ENCODE data around the gene FAM83C. TPM values are rescaled to one million over a fixed set of nuclear protein-coding genes. Genes with fewer than 3 reads are reported as not detected.
A peak's percentile ranks its signal among the peaks of the same experiment; 100 is the strongest.

FAM83C gene
- total and polyA plus RNA-seq, 8 donors, result not detected

DNA sequence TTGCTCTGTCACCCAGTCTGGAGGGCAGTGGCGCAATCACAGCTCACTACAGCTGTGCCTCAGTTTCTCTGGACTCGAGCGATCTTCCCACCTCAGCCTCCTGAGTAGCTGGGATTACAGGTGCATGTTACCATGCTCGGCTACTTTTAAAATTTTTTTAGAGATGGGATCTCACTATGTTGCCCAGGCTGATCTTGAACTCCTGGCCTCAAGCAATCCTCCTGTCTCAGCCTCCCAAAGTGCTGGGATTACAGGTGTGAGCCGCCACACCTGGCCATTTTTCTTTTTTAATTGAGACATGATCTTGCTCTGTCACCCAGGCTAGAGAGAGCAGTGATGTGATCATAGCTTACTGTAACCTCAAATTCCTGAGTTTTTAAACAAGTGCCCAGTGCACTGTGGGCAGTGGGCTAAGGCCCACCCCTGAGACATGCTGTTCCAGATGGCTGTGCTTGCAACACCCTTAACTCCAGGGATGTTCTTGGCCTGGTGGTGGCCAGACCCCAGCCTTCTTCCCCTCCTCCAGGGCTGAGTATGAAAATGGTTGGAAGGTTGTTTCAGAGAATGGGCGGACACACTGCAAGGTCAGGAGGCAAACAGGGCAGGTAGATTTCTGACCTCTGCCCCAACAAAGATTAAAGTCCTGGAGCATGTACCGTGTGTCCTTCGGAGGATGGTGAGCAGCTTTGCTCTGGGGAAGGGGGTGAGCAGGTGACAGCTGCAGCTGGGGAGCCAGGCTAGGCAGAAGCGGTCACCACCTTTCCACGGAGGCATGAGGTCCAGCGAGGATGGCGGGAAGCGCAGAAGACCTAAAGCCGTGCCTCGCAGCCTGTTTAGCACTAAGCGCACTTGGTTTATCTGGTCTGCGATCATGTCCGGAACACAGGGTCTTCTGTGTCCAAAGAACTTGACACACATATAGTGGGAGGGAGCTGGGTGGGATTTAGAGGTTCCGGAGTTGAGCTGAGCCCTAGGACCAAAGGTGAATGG is 1.4 kb upstream of the FAM83C start:
- H3K27ac ChIP-seq, result no peak overlapping the region
- intact Hi-C loops (cut with DNase I), result no loop called here
- TF ChIP-seq, protein P1, sequence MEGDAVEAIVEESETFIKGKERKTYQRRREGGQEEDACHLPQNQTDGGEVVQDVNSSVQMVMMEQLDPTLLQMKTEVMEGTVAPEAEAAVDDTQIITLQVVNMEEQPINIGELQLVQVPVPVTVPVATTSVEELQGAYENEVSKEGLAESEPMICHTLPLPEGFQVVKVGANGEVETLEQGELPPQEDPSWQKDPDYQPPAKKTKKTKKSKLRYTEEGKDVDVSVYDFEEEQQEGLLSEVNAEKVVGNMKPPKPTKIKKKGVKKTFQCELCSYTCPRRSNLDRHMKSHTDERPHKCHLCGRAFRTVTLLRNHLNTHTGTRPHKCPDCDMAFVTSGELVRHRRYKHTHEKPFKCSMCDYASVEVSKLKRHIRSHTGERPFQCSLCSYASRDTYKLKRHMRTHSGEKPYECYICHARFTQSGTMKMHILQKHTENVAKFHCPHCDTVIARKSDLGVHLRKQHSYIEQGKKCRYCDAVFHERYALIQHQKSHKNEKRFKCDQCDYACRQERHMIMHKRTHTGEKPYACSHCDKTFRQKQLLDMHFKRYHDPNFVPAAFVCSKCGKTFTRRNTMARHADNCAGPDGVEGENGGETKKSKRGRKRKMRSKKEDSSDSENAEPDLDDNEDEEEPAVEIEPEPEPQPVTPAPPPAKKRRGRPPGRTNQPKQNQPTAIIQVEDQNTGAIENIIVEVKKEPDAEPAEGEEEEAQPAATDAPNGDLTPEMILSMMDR (IDR thresholded peaks at IDR 0.05), result no peak
- no peak overlapping the region for H3K4me3 ChIP-seq
- no peaks in the 10 kb centered on the region for H3K27me3 ChIP-seq
- no peak for FAIRE-seq
- 78 to 87% methylated on average over 19 of the region's 19 CpGs for WGBS, 2 donors
- H3K4me1 ChIP-seq, result no peaks in the 10 kb centered on the region
- no peak for DNase-seq
- H3K9me3 ChIP-seq, result no peaks in the 10 kb centered on the region
- ATAC-seq, result no peak
- H3K36me3 ChIP-seq, result no peaks in the 10 kb centered on the region

GRCh38 chr20:35292504-35293285 is 470 bp upstream of the FAM83C start:
- intact Hi-C loops (cut with DNase I), result no loop called here
- ATAC-seq, result no peak
- 58 to 62% methylated on average over 23 of the region's 23 CpGs for WGBS, 2 donors

DNA sequence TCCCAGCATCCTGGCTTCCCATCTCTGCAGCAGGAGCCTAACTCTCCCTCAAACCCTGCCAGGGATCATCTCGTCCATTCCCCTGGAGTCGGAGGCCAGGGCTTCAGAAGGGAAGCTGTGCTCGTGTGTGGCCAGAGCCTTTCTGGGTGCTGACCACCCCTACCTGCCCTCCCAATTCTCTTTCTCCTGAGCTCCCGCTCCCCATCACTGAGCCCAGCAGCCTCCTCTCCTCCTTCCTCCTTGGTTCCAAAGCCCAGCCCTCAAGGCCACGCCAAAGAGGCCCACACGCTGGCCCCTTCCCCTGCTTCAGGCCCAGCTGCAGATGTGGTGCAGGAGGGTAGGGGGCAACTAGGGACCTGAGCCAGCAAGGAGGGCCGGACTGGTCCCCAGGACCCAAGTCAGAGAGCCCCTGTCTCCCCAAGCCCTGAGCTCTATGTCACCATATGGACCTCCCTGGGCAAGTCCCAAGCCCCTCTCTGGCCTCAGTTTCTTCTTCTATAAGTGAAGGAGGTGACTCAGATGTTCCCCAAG is 1.3 kb downstream of the FAM83C start:
- DNase-seq (peak in 1 of 6 donors; percentile 27), ATAC-seq (no peak), FAIRE-seq (no peak)
- Histone ChIP-seq H3K36me3 (no peaks in the 10 kb centered on the region), H3K9me3 (no peaks in the 10 kb centered on the region), H3K4me1 (no peaks in the 10 kb centered on the region), H3K27me3 (no peaks in the 10 kb centered on the region), H3K4me3 (no peak overlapping the region), H3K27ac (no peak overlapping the region)
- intact Hi-C loops (cut with DNase I), result no loop called here
- 72 to 79% methylated on average over 5 to 7 of the region's 7 CpGs for WGBS, 2 donors
- TF ChIP-seq, protein P1 (IDR thresholded peaks at IDR 0.05), result no peak

More at GRCh38 chr20:35292504-35293285, 470 bp upstream of the FAM83C start:
- TF ChIP-seq, protein P1 (IDR thresholded peaks at IDR 0.05), result no peak
- Histone ChIP-seq H3K4me1 (no peaks in the 10 kb centered on the region), H3K27me3 (no peaks in the 10 kb centered on the region), H3K9me3 (no peaks in the 10 kb centered on the region), H3K4me3 (no peak overlapping the region), H3K36me3 (no peaks in the 10 kb centered on the region), H3K27ac (no peak overlapping the region)
- FAIRE-seq, result no peak
- no peak for DNase-seq

DNA sequence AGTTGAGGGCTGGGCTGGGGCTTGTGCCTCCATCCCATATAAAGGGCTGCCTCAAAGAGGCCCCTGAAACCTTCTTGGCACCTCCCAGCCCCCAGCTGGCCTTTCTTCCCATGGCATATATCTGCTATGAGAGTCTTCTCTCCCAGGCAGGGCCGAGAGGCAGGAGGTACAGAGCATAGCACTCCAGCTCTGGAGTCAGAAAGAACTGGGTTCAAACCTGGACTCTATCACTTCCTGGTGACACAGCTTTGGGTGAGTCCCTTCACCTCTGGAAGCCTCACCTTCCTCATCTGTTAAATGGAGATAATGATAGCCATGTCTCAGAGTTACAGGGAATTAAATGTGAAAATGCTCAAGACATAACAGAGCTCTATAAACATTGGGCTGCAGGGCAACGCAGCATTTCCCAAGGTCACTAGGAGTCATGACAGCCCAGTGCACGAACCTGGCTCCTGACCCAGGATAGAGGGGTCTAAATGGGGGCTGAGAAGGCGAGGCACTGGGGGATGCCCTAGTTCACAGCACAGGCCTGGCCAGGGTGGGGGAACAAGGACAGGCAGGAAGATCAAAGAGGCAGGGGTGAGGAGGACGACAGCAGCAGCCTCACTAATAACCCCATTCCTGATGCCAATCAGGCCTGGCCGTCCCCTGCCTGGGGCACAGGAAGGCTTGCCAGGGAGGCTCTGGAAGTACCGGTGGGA is 1.9 kb downstream of the FAM83C start:
- ATAC-seq (no peak), DNase-seq (peak in 1 of 6 donors; percentile 9), FAIRE-seq (no peak)
- intact Hi-C loops (cut with DNase I), result no loop called here
- H3K27me3 ChIP-seq, result no peaks in the 10 kb centered on the region
- WGBS, 2 donors, result 53 to 58% methylated on average over 7 of the region's 7 CpGs
- TF ChIP-seq, protein P1 (IDR thresholded peaks at IDR 0.05), result no peak
- no peaks in the 10 kb centered on the region for H3K9me3 ChIP-seq
- H3K4me1 ChIP-seq, result no peaks in the 10 kb centered on the region
- no peak overlapping the region for H3K27ac ChIP-seq
- H3K4me3 ChIP-seq, result no peak overlapping the region
- H3K36me3 ChIP-seq, result no peaks in the 10 kb centered on the region
